ENCODE measurements around the gene GOLPH3L. TPM values are rescaled to one million over a fixed set of nuclear protein-coding genes. Genes with fewer than 3 reads are reported as not detected.
"Not testable (repeated sequence)": the region's sequence is repeated elsewhere in the genome, so short reads cannot be mapped to it uniquely, and the experiment has no call there.

Gene GOLPH3L
- total RNA-seq, 1 experiment from 2014 or later, result 9.6 TPM

- H3K9me2 ChIP-seq (replicated peaks; ENCODE audit: low read length); H3K27me3 ChIP-seq (ENCODE audit: low read length); H3F3A ChIP-seq (ENCODE audit: low read length, unreplicated experiment); BruUV-seq (replicated peaks); H3K36me3 ChIP-seq (ENCODE audit: low read depth, low read length); H3K9ac ChIP-seq (ENCODE audit: low read length); H3K79me2 ChIP-seq (ENCODE audit: low read length); ATAC-seq; H3K4me3 ChIP-seq (ENCODE audit: low read length); POLR2A ChIA-PET (ENCODE audit: unreplicated experiment); H4K20me1 ChIP-seq (ENCODE audit: low read length); H3K27ac ChIP-seq (ENCODE audit: low read length); DNase-seq; intact Hi-C loops (cut with micrococcal nuclease); H3K9me3 ChIP-seq (ENCODE audit: low read length); H2AFZ ChIP-seq (ENCODE audit: low read length); CTCF ChIA-PET; H3K4me1 ChIP-seq (ENCODE audit: insufficient read depth, low read length); H3K4me2 ChIP-seq (ENCODE audit: low read length): not testable (repeated sequence)
These were observed 61.9 kb downstream of the GOLPH3L start for GRCh38 chr1:150634839-150635622.

- no peaks in the 10 kb centered on the region for H3K9me2 ChIP-seq (replicated peaks; ENCODE audit: low read length)
- peaks cover 31% of the 10 kb centered on the region for H3K36me3 ChIP-seq (ENCODE audit: low read depth, low read length)
- no peaks in the 10 kb centered on the region for H3K9me3 ChIP-seq (ENCODE audit: low read length)
- H3K27ac ChIP-seq (ENCODE audit: low read length), result peak within 1 kb of the TSS; percentile 86
- peak within 1 kb of the TSS; percentile 79 for H3K4me3 ChIP-seq (ENCODE audit: low read length)
- H3K79me2 ChIP-seq (ENCODE audit: low read length), result peaks cover 41% of the 10 kb centered on the region
- 0 out of 2 replicates have a peak, but pooled peaks cover 3% of the 10 kb centered on the region for H4K20me1 ChIP-seq (ENCODE audit: low read length)
- H3F3A ChIP-seq (ENCODE audit: low read length, unreplicated experiment), result peaks cover 5% of the 10 kb centered on the region
- peak within 1 kb of the TSS; percentile 92 for H3K4me2 ChIP-seq (ENCODE audit: low read length)
- CTCF ChIA-PET, result interaction anchor here (0.5 to 2.1 kb wide), 6 partner anchors 50 to 910 kb away, joined by 5 to 15 read pairs (median 6); partner anchors contain the start of gene MCL1
- ATAC-seq, result peak; percentile 94
- peak; percentile 100 for DNase-seq
- H2AFZ ChIP-seq (ENCODE audit: low read length), result peak within 1 kb of the TSS; percentile 81
- POLR2A ChIA-PET (ENCODE audit: unreplicated experiment), result interaction anchor here (0.5 to 2.0 kb wide), 10 partner anchors 16 to 345 kb away, joined by 3 to 14 read pairs (median 4); partner anchors contain the start of genes CERS2, GOLPH3L and MCL1
- TF ChIP-seq CTCF (conservative IDR thresholded peaks at IDR 0.05; ENCODE audit: low read depth, low read length), result no peak
- no peak for TF ChIP-seq EZH2 (IDR thresholded peaks at IDR 0.05; ENCODE audit: low read length, unreplicated experiment)
- peak within 1 kb of the TSS; percentile 92 for H3K9ac ChIP-seq (ENCODE audit: low read length)
- H3K4me1 ChIP-seq (ENCODE audit: insufficient read depth, low read length), result peaks cover 34% of the 10 kb centered on the region
- intact Hi-C loops (cut with micrococcal nuclease), result loop anchor here (2.0 to 10.0 kb wide), 4 partner anchors 38 to 375 kb away; partner anchors contain the start of genes GOLPH3L, MINDY1 and PRUNE1
- no TSS peak for BruUV-seq (replicated peaks)
- no peaks in the 10 kb centered on the region for H3K27me3 ChIP-seq (ENCODE audit: low read length)
These were observed 67.6 kb downstream of the GOLPH3L start, which contains the start of gene ENSA for GRCh38 chr1:150629115-150629928. TSS of gene ENSA (minus strand) at chr1:150629612. CDS start at chr1:150629470, 142 bp downstream.

GRCh38 chr1:150628766-150629114 lies 68.2 kb downstream of the GOLPH3L start:
- Histone ChIP-seq H3K36me3 (ENCODE audit: low read depth, low read length) (peaks cover 32% of the 10 kb centered on the region), H3K4me1 (ENCODE audit: insufficient read depth, low read length) (peaks cover 38% of the 10 kb centered on the region), H3K9me3 (ENCODE audit: low read length) (no peaks in the 10 kb centered on the region), H3K27me3 (ENCODE audit: low read length) (no peaks in the 10 kb centered on the region), H3K4me2 (ENCODE audit: low read length) (peak overlapping the region; percentile 92), H3K79me2 (ENCODE audit: low read length) (peaks cover 41% of the 10 kb centered on the region), H3K4me3 (ENCODE audit: low read length) (peak overlapping the region; percentile 79), H3K9me2 (replicated peaks; ENCODE audit: low read length) (no peaks in the 10 kb centered on the region), H3F3A (ENCODE audit: low read length, unreplicated experiment) (peaks cover 5% of the 10 kb centered on the region), H3K27ac (ENCODE audit: low read length) (peak overlapping the region; percentile 86), H3K9ac (ENCODE audit: low read length) (peak overlapping the region; percentile 92), H4K20me1 (ENCODE audit: low read length) (0 out of 2 replicates have a peak, but pooled peaks cover 3% of the 10 kb centered on the region), H2AFZ (ENCODE audit: low read length) (peak overlapping the region; percentile 81)
- TSS peak; percentile 63 for BruUV-seq (replicated peaks)
- intact Hi-C loops (cut with micrococcal nuclease), result loop anchor here (2.0 to 10.0 kb wide), 4 partner anchors 39 to 376 kb away; partner anchors contain the start of genes GOLPH3L, MINDY1 and PRUNE1
- DNase-seq (no peak), ATAC-seq (no peak)
- ChIA-PET POLR2A (ENCODE audit: unreplicated experiment) (interaction anchor here (0.5 to 2.0 kb wide), 6 partner anchors 49 to 346 kb away, joined by 3 to 14 read pairs (median 8); partner anchors contain the start of genes CERS2, GOLPH3L and MCL1), CTCF (interaction anchor here (1.1 to 2.1 kb wide), 3 partner anchors 49 to 67 kb away, joined by 5 to 7 read pairs (median 5); partner anchors contain the start of gene MCL1)
- no peak for TF ChIP-seq EZH2phosphoT487 (IDR thresholded peaks at IDR 0.05; ENCODE audit: borderline replicate concordance, low read length)
- no peak for TF ChIP-seq CTCF (conservative IDR thresholded peaks at IDR 0.05; ENCODE audit: low read depth, low read length)
- TF ChIP-seq EZH2 (IDR thresholded peaks at IDR 0.05; ENCODE audit: low read length, unreplicated experiment), result no peak

Measured in PC-3 (cell line).